ENCODE measurements around the gene CPB2. TPM values are rescaled to one million over a fixed set of nuclear protein-coding genes. Genes with fewer than 3 reads are reported as not detected.

The CPB2 gene
- under 1 TPM in 1 of 3 donors, not detected in 2; 0.14 TPM for polyA plus RNA-seq

GRCh38 chr13:46104868-46105267 is at the start of gene CPB2:
Gene CPB2 (minus strand): TSS chr13:46105033. CDS start chr13:46105009, 24 bp downstream.
- H3K27ac ChIP-seq (ENCODE audit: low read depth, low read length): no peak within 1 kb of the TSS
- 75 to 90% (median 87%) methylated on average over 4 of the region's 4 CpGs for WGBS, 3 donors

GRCh38 chr13:46154136-46154801 is 49.4 kb upstream of the CPB2 start:
- 37 to 50% (median 48%) methylated on average over 7 of the region's 7 CpGs for WGBS, 3 donors
- H3K27ac ChIP-seq (ENCODE audit: low read depth, low read length): no peak overlapping the region

GRCh38 chr13:46152627-46153328 is 47.9 kb upstream of the CPB2 start:
- 72 to 94% (median 94%) methylated on average over 6 of the region's 6 CpGs for WGBS, 3 donors

GRCh38 chr13:46150134-46150693 is 45.4 kb upstream of the CPB2 start:
- H3K27ac ChIP-seq (ENCODE audit: low read depth, low read length): no peak overlapping the region
- WGBS, 3 donors: 96 to 100% (median 98%) methylated on average over 1 of the region's 1 CpG

More at GRCh38 chr13:46152627-46153328, 47.9 kb upstream of the CPB2 start:
- no peak overlapping the region for H3K27ac ChIP-seq (ENCODE audit: low read depth, low read length)

GRCh38 chr13:46149272-46150133 is 44.7 kb upstream of the CPB2 start:
- WGBS, 3 donors: 71 to 77% (median 72%) methylated on average over 7 of the region's 7 CpGs

GRCh38 chr13:46146898-46147297 is 42.1 kb upstream of the CPB2 start:
- WGBS, 3 donors: 52 to 55% (median 53%) methylated on average over 3 of the region's 3 CpGs
- H3K27ac ChIP-seq (ENCODE audit: low read depth, low read length): no peak overlapping the region

More at GRCh38 chr13:46149272-46150133, 44.7 kb upstream of the CPB2 start:
- no peak overlapping the region for H3K27ac ChIP-seq (ENCODE audit: low read depth, low read length)

- WGBS, 3 donors: 51 to 70% (median 60%) methylated on average over 2 of the region's 2 CpGs
Measured at GRCh38 chr13:46145950-46146349, 41.1 kb upstream of the CPB2 start.

GRCh38 chr13:46145135-46145534 is 40.3 kb upstream of the CPB2 start:
- 73 to 82% (median 74%) methylated on average over 4 of the region's 4 CpGs for WGBS, 3 donors
- no peak overlapping the region for H3K27ac ChIP-seq (ENCODE audit: low read depth, low read length)

More at GRCh38 chr13:46145950-46146349, 41.1 kb upstream of the CPB2 start:
- H3K27ac ChIP-seq (ENCODE audit: low read depth, low read length): no peak overlapping the region

GRCh38 chr13:46143184-46143701 is 38.4 kb upstream of the CPB2 start:
- H3K27ac ChIP-seq (ENCODE audit: low read depth, low read length): no peak overlapping the region
- 47 to 91% (median 76%) methylated on average over 4 of the region's 4 CpGs for WGBS, 3 donors

GRCh38 chr13:46142776-46143175 is 37.9 kb upstream of the CPB2 start:
- WGBS, 3 donors: 21 to 85% (median 85%) methylated on average over 3 of the region's 3 CpGs
- no peak overlapping the region for H3K27ac ChIP-seq (ENCODE audit: low read depth, low read length)

GRCh38 chr13:46140044-46140443 is 35.2 kb upstream of the CPB2 start:
- H3K27ac ChIP-seq (ENCODE audit: low read depth, low read length): no peak overlapping the region
- 74 to 88% (median 80%) methylated on average over 2 of the region's 2 CpGs for WGBS, 3 donors

- no peak overlapping the region for H3K27ac ChIP-seq (ENCODE audit: low read depth, low read length)
- 30 to 77% (median 73%) methylated on average over 2 of the region's 2 CpGs for WGBS, 3 donors
Measured at GRCh38 chr13:46137627-46138317, 32.9 kb upstream of the CPB2 start.

- WGBS, 3 donors: 86 to 95% (median 87%) methylated on average over 4 of the region's 4 CpGs
Measured at GRCh38 chr13:46136688-46137087, 31.9 kb upstream of the CPB2 start.

GRCh38 chr13:46134961-46135522 is 30.2 kb upstream of the CPB2 start:
- 34 to 86% (median 63%) methylated on average over 4 of the region's 4 CpGs for WGBS, 3 donors
- no peak overlapping the region for H3K27ac ChIP-seq (ENCODE audit: low read depth, low read length)

More at GRCh38 chr13:46136688-46137087, 31.9 kb upstream of the CPB2 start:
- no peak overlapping the region for H3K27ac ChIP-seq (ENCODE audit: low read depth, low read length)

- H3K27ac ChIP-seq (ENCODE audit: low read depth, low read length): no peak overlapping the region
Measured at GRCh38 chr13:46134494-46134893, 29.7 kb upstream of the CPB2 start.

GRCh38 chr13:46132109-46132508 is 27.3 kb upstream of the CPB2 start:
- WGBS, 3 donors: 92% methylated on average over 3 of the region's 3 CpGs
- no peak overlapping the region for H3K27ac ChIP-seq (ENCODE audit: low read depth, low read length)

More at GRCh38 chr13:46134494-46134893, 29.7 kb upstream of the CPB2 start:
- WGBS, 3 donors: 57 to 95% (median 83%) methylated on average over 2 of the region's 2 CpGs

GRCh38 chr13:46131705-46132104 is 26.9 kb upstream of the CPB2 start:
- no peak overlapping the region for H3K27ac ChIP-seq (ENCODE audit: low read depth, low read length)
